H7 (cell line): Measurements from ENCODE around the gene ADARB1. TPM values are rescaled to one million over a fixed set of nuclear protein-coding genes. Genes with fewer than 3 reads are reported as not detected.

Experiments used
- DNase-seq: peaks from one replicate; pipeline ENCODE4 v3.0.0; 2012
- H3K27me3 ChIP-seq: 2 replicates; pipeline ENCODE4 v1.6.0; 2011; ENCODE audit warnings: mild to moderate bottlenecking, low read length; ENCODE audit not compliant: control insufficient read depth, insufficient read depth
- H3K36me3 ChIP-seq: replicated peaks from 2 replicates; pipeline ENCODE4 v1.5.1; 2011; ENCODE audit warnings: low read length; ENCODE audit not compliant: control insufficient read depth, insufficient read depth
- H3K4me3 ChIP-seq: 2 replicates; pipeline ENCODE4 v1.5.1; 2011; ENCODE audit warnings: low read depth, mild to moderate bottlenecking, control low read depth, low read length, moderate library complexity; ENCODE audit not compliant: insufficient read depth
- total RNA-seq: library from RNA; depleted of rRNA; stranded (reverse); fragments of >200 nt; shearing (Covaris generic); gene quantifications from 2 replicates; pipeline ENCODE4 v1.2.3, GENCODE V29; 2014

Gene ADARB1
- total RNA-seq, 1 experiment from 2014 or later, result 5.5 TPM

DNA sequence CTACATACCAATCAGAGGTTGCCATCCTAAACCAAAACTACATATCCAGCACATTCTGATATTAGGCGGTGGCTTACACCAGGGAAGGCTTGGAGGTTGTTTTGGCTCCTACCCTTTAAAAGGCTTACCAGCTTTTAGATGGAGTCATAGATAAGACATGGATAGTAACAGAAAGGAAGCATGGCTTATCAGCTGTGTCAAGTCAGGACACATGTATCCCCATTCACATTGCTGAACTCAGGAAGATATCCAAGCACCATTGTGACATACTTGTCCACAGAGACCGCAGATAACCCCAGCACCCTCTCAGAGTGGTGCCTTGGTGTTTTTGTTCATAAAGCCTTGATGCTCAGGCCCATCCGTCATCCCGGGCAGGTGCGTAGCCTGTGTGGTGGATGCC, 39.7 kb downstream of the ADARB1 start:
- H3K27me3 ChIP-seq, result no peaks in the 10 kb centered on the region
- no peak for DNase-seq
- H3K36me3 ChIP-seq, result no peaks in the 10 kb centered on the region
- no peak overlapping the region for H3K4me3 ChIP-seq

DNA sequence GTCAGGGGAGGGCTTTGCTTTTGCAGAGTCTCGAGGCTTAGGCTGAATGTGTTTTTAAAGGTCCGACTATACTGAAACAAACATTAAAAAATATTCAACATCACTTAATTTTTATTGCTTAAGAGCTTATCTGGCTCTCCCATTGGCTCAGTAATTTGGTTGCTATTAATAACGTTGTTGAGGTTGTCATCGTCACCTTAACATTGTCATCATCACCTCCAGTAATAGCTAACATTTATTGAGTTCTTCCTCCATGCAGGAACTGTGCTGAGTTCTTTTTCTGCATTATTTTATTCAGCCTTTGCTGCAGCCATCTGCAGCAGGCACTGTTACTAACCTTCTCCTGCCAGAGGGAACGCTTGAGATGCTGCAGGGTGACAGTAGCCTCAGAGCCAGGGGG, 40.1 kb downstream of the ADARB1 start:
- no peak for DNase-seq
- Histone ChIP-seq H3K27me3 (no peaks in the 10 kb centered on the region), H3K4me3 (no peak overlapping the region)

DNA sequence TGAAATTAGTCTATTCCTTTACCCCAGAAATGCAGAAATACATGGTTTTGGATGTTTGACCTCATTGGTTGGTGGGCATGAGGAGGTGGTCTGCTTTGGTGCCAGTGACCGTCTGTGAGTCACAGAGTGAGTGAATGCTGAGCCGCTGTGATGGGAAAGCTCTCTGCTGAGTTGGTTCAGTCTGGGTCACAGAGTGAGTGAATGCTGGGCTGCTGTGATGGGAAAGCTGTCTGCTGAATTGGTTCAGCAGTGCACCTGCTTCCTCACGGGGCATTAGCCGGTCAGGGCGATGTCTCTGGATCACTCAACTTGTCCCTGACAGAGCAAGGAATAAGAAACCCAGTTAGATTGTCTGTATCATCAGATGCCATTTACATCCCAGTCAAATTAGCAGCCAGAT, 40.8 kb downstream of the ADARB1 start:
- no peak for DNase-seq
- Histone ChIP-seq H3K36me3 (no peaks in the 10 kb centered on the region), H3K27me3 (no peaks in the 10 kb centered on the region), H3K4me3 (no peak overlapping the region)

More for the DNA sequence above, 40.1 kb downstream of the ADARB1 start:
- H3K36me3 ChIP-seq, result no peaks in the 10 kb centered on the region

DNA sequence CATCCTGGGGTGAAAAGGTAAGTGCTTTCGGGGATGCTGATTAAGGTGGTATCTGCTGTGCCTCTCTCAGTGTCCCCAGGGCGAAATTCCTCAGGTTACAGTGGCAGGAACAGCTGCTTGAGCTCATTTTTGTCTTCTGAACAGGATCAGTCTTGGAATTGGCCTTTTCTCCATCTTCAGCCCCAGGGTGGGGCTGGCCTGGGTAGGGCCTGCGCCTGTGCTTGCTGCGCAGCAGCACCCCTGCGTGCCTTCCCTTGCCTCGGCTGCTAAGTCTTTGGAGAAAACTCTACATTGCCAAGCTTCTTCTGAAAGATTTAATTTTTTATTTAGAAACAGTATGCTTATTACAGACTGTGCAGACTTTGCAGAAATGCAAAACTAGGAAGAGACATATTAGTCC, 41.7 kb downstream of the ADARB1 start:
- DNase-seq, result no peak
- no peaks in the 10 kb centered on the region for H3K36me3 ChIP-seq
- H3K4me3 ChIP-seq, result no peak overlapping the region
- H3K27me3 ChIP-seq, result no peaks in the 10 kb centered on the region

DNA sequence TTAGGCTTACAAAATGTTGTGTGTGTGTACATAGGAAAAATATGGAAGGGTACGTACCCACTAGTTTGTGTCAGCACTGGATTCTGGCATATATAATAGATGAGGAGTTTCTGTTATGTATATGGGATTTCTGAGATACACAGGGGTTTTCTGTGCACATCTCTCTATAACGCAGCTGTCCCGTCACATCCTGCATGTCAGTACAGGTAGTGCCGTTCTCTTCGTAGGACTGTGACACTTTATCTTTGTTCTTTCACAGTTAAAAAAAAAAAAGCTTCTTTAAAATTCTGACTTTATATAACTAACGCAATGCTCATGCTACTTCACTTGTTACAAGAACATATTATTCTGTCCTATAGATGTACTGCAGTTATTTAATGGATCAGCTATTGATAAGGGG, 42.9 kb downstream of the ADARB1 start:
- no peaks in the 10 kb centered on the region for H3K36me3 ChIP-seq
- H3K27me3 ChIP-seq, result no peaks in the 10 kb centered on the region
- no peak for DNase-seq
- no peak overlapping the region for H3K4me3 ChIP-seq

DNA sequence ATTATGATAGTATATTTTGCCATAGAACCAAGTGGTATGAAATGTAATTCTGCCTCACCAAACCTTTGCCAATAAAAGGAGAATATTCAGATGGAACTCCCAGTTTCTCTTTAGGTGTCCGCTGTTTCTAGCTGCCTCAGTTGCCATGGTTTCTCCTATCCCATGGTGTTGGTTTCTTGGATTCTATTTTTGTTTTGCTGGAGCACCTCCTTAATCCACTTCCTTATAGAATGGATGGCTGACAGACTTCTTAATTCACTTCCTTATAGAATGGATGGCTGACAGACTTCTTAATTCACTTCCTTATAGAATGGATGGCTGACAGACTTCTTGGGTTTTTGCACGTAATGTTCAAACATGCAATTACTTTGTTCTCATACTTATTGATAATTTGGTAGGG, 43.7 kb downstream of the ADARB1 start:
- Histone ChIP-seq H3K27me3 (no peaks in the 10 kb centered on the region), H3K36me3 (no peaks in the 10 kb centered on the region), H3K4me3 (no peak overlapping the region)
- no peak for DNase-seq

DNA sequence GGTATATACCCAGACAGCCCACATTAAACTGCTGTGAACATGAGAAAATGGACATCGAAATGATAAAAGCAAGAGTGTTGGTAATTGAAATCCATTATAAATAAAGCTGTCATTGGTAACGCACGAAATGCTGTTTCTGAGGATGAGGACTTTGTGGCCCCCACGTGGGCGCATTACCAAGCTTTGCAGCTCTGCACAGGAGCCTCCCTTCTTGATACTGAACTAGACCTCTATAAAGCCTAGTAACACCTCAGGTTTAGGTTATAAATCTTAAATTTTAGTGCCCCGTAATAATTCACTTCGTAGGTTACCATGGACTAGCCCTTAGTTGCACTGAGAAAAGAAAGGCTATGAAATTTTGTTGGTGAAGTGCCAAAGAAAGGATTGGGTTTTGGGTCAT, 45.4 kb downstream of the ADARB1 start:
- no peak for DNase-seq
- Histone ChIP-seq H3K4me3 (no peak overlapping the region), H3K36me3 (no peaks in the 10 kb centered on the region), H3K27me3 (no peaks in the 10 kb centered on the region)

DNA sequence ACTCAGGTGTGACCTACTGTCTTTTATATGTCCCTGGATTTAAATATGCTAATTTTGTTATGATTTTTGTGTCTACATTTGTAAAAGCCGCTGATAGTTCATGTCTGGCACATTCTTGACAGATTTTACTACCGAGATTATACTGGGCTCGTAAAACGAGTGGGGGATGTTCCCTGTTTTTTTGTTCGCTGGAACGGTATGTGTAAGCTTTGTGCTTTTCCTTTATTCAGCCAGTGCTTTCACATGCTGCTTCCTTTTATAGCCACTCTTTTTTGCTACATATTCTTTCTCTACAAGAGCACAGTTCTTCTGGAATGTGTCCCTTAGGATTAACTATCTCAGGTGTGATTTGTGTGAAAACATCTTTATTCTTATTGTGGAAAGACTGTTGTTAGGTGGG, 46.6 kb downstream of the ADARB1 start:
- Histone ChIP-seq H3K27me3 (no peaks in the 10 kb centered on the region), H3K4me3 (no peak overlapping the region), H3K36me3 (no peaks in the 10 kb centered on the region)
- no peak for DNase-seq

DNA sequence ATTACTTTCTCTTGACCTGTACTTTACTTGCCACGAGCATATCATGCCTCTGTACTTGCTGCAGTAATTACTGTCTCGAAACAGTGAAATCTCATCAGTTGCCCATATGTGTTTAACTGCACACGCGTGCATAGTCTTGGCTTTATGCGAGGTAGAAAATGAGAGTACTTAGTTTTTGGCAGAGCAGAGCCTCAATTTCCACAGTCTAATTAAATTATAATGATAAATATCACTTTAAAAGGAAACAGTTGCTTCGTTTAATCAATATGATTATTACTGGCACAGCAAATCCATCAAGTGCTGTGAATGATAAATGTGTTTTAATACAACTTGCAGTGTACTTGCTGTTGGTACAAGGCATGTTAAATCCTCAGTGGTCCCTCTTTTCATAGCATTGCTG, 47.6 kb downstream of the ADARB1 start:
- DNase-seq, result no peak
- H3K36me3 ChIP-seq, result no peaks in the 10 kb centered on the region
- H3K27me3 ChIP-seq, result no peaks in the 10 kb centered on the region
- H3K4me3 ChIP-seq, result no peak overlapping the region

DNA sequence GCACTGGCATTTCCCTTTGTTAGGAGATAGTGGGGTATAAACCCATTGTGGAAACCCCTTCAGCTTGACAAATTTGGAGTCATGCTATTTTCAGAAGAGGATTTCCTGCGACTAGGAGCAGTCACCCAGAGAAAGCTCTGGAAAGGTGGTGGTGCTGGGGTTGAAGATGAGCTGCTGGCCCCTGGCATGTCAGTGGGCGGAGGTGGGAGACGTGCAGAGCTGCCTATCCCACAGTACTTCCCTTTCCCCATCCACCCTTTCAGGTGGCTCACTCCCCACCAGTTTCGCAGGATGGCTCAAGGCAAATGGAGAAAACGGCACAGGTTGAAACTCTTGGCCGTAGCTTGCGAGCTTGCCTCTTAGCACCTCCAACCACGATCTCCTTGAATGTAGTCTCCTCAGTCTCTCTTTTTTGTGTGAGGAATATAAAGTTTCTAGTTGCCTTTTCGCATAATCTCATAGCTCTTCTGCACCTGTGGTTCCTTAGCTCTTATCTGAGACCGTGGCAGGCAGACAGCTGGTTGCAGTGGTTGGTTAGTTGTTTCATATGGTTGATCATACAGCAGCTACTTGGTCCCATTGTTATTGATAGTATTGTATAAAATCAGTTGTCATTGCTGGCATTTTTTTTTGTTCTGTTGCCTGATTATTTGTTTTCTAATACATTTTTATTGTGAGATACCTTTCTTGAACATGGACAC, 48.2 kb downstream of the ADARB1 start:
- H3K4me3 ChIP-seq, result no peak overlapping the region
- no peaks in the 10 kb centered on the region for H3K36me3 ChIP-seq
- DNase-seq, result no peak
- no peaks in the 10 kb centered on the region for H3K27me3 ChIP-seq

DNA sequence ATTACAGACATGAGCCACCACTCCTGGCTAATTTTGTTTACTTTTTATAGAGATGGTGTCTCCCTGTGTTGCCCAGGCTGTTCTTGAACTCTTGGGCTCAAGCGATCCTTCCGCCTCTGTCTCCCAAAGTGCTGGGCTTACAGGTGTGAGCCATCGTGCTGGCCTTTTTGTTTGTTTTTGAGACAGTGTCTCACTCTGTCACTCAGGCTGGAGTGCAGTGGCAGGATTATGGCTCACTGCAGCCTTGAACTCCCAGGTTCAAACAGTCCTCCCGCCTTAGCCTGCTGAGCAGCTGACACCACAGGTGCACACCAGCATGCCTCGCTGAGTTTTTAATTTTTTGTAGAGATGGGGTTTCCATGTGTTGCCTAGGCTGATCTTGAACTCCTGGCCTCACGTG, 49.1 kb downstream of the ADARB1 start:
- no peak overlapping the region for H3K4me3 ChIP-seq
- H3K36me3 ChIP-seq, result no peaks in the 10 kb centered on the region
- no peaks in the 10 kb centered on the region for H3K27me3 ChIP-seq
- no peak for DNase-seq

DNA sequence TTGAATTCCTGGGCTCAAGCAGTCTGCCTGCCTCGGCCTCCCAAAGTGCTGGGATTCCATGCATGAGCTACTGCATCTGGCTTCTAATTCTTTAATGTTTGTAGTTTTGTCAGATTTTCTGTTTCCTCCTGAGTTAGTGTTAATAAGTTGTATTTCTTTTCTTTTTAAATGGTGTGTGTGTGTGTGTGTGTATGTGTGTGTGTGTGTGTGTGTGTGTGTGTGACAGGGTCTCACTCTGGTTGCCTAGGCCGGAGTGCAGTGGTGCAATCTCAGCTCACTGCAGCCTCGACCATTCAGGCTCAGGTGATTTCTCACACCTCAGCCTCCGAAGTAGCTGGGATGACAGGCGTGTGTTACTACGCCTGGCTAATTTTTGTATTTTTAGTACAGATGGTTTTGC, 50.2 kb downstream of the ADARB1 start:
- DNase-seq, result no peak
- no peaks in the 10 kb centered on the region for H3K27me3 ChIP-seq
- H3K36me3 ChIP-seq, result no peaks in the 10 kb centered on the region
- no peak overlapping the region for H3K4me3 ChIP-seq

DNA sequence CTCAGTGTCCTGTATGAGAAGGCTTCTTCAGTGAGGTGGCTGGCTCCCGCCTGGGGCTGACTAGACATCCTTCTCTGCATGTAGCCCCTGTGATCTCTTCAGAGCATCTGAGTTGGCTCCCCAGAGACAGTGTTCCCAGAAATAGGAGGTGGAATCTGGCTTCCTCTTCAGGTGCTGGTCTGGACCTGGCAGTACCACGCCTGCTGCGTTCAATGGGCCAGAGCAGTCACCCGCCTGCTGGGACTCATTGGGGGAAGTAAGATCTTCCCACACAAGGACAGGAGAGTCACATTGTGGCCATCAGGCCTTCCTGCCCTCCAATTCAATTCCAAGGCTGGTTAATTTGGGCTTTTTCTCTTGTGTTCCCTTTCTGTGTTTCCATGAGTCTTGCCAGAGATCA, 51.0 kb downstream of the ADARB1 start:
- no peak for DNase-seq
- no peaks in the 10 kb centered on the region for H3K36me3 ChIP-seq
- no peak overlapping the region for H3K4me3 ChIP-seq
- H3K27me3 ChIP-seq, result no peaks in the 10 kb centered on the region

DNA sequence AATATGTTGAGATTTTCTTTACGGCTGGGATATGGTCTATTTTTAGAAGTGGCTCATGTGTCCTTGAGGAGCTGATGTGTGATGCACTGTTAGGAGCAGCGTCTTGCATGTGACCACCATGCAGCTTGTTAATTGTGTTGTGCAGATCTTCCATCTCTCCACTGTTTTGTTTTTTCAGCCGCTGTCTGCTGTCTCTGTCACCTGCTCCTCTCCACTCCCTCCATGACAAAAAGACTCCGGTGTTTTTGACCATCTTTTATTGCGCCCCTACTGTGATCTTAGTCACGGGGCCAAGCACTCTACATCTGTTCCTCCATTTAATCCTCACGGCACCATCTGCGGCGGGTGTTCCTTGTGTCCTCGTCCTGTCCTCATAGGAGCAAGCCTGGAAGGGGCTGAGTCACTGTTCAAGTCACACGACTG, 51.8 kb downstream of the ADARB1 start:
- DNase-seq, result no peak
- Histone ChIP-seq H3K4me3 (no peak overlapping the region), H3K27me3 (no peaks in the 10 kb centered on the region), H3K36me3 (no peaks in the 10 kb centered on the region)

DNA sequence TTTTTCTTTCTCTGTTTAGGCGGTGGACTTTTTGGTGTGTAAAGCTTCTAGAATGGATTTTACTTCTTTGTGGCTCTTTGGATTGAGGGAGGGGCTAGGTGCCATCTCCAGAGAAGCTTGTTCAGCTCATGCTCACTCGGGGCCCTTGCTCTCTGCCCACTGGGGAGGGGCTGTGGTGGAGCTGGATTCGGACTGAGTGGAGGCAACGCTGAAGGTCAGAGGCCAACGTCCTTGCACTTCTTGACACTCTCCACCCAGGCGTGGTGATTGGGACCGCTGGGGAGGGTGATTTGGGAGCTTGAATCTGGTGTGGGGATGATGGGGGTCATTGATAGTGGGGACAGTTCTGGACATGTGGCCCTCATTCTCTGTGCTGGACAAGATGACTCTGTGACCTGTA, 52.6 kb downstream of the ADARB1 start:
- DNase-seq, result no peak
- Histone ChIP-seq H3K4me3 (no peak overlapping the region), H3K27me3 (no peaks in the 10 kb centered on the region), H3K36me3 (no peaks in the 10 kb centered on the region)

DNA sequence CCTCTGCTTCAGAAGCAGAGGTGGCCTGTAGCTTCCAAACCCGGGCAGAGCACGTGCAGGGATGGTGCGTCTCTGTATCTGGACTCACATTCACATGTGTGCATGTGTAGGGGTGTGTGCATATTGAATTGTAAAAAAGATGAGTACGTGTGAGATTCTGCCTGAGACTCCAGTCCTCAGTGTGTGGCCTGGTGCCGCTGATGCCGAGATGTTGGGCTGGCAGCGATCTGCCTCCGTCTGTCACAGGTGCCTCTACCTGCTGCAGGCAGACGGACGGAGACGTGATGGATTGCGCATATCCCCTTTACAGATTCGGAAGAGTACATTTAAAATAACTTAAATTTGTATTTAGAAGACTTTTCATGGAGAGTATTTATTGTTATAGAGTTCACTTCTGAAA, 53.6 kb downstream of the ADARB1 start:
- Histone ChIP-seq H3K4me3 (no peak overlapping the region), H3K27me3 (no peaks in the 10 kb centered on the region), H3K36me3 (no peaks in the 10 kb centered on the region)
- no peak for DNase-seq
